DMS114 treated with DMSO at 0.1 percent for 48 hours (cell line): ENCODE results near the gene RBM6.
"Not testable (repeated sequence)": the region's sequence is repeated elsewhere in the genome, so short reads cannot be mapped to it uniquely, and the experiment has no call there.

ENCODE experiments used
- DNase-seq: peaks from one replicate; lab custom pipeline; 2025; ENCODE audit not compliant: unreplicated experiment; lab: John Stamatoyannopoulos, UW

The RBM6 gene

DNA sequence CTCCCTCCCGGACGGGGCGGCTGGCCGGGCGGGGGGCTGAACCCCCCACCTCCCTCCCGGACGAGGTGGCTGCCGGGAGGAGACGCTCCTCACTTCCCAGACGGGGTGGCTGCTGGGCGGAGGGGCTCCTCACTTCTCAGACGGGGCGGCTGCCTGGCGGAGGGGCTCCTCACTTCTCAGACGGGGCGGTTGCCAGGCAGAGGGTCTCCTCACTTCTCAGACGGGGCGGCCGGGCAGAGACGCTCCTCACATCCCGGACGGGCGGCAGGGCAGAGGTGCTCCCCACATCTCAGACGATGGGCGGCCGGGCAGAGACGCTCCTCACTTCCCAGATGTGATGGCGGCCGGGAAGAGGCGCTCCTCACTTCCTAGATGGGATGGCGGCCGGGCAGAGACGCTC, 145.0 kb downstream of the RBM6 start:
- DNase-seq = not testable (repeated sequence)

GRCh38 chr3:50088725-50089608, 149.0 kb downstream of the RBM6 start, which contains the start of gene RBM5:
TSS of gene RBM5 (plus strand) at chr3:50088919. CDS start at chr3:50090435, 1,516 bp downstream.
- DNase-seq = peak; percentile 89

DNA sequence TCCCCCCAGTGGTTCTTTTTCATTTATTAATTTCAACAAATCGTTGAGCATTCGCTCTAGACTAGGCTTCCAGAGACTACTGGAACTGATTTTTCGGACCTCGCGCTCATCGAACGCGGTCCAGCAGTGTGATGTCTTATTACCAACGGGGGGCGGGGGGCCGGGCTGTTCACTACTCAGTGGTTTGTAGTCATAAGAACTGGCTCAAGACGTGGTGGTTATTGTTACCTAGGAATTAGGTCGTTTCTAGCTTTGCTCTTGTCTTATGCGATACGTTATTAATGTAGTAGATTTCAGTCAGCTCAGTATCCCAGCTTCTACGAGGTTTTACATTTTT, 149.6 kb downstream of the RBM6 start:
- DNase-seq = no peak

- DNase-seq = no peak
Observed at GRCh38 chr3:50090984-50091383, 151.0 kb downstream of the RBM6 start.

GRCh38 chr3:50095352-50095998, 155.5 kb downstream of the RBM6 start:
- no peak for DNase-seq

- no peak for DNase-seq
Observed at GRCh38 chr3:50100386-50100785, 160.4 kb downstream of the RBM6 start.

- no peak for DNase-seq
Observed at GRCh38 chr3:50100956-50101845, 161.3 kb downstream of the RBM6 start.

DNA sequence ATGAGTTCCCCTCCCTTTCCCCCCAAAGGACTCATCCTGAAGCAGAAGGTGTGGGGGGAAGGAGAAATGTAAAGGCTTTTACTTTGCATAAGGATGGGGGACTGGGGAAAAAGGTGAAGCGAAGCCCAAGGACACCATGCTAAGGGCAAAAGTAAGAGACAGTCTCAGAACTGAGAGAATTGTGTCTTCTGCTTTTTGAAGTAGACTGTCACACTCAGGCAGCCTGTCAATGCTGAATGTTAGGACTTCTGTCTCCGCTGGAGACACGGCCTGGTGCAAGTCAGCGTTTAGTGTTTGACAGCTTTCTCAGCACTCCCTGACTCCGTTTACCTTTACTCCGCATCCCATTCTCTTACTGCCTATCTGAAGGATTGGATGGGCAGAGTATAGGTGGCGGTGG, 162.6 kb downstream of the RBM6 start:
- DNase-seq = no peak

DNA sequence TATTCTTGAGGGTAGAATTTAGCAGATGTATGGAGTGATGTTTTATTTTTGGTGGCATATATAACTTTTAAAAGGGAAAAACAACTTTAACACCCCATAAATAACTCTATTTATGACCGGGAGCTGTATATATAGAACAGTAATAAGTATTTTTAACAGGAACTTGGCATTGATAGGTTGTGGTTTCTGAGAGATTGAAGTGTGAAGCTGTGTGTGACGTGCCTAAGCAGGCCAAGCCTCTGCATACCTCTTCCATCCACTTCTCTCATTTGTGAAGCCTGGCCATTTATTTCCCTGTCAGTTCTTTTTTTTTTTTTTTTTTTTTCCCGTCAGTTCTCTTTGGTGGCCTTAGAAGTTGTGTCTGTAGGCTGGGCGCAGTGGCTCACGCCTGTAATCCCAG, 171.8 kb downstream of the RBM6 start:
- DNase-seq = no peak

GRCh38 chr3:50112462-50112861, 172.5 kb downstream of the RBM6 start:
- DNase-seq = no peak

DNA sequence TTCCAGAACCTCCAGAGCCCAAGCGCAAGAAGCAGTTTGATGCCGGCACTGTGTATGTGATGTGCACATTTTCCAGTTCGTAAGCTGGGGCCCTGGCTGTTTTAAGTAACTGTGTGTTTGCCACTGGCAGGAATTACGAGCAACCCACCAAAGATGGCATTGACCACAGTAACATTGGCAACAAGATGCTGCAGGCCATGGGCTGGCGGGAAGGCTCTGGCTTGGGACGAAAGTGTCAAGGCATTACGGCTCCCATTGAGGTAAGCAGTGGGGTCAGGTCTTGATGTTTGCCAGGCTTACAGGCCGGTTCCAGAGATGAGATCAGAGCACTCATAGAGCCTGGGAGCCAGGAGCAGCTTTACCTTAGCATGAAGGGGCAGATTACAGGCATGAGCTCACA, 177.2 kb downstream of the RBM6 start:
- no peak for DNase-seq

- DNase-seq = no peak
Observed at GRCh38 chr3:50118237-50118636, 178.3 kb downstream of the RBM6 start.

DNA sequence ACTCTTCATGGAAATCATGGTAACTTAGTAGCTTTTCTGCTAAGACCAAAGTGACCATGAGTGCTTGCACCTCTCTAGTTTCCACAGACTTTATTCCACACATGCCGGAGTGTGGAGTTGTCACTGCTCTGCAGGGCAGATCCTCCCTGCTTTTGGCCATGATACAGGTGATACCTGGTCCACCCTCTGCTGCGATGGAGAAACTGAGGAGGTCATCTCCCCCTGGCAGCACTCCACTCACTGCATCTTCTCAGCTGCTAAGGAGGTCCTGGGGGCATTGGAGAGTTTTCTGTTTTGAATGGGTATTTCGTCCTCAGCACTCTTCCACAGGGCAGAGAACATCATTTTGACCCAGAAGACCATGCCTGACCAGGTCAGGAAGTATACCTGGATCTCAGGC, 179.8 kb downstream of the RBM6 start:
- no peak for DNase-seq

- no peak for DNase-seq
Observed at GRCh38 chr3:50120364-50121071, 180.6 kb downstream of the RBM6 start.

- peak; percentile 60 for DNase-seq
Observed at GRCh38 chr3:50121072-50122032, 181.4 kb downstream of the RBM6 start.

DNA sequence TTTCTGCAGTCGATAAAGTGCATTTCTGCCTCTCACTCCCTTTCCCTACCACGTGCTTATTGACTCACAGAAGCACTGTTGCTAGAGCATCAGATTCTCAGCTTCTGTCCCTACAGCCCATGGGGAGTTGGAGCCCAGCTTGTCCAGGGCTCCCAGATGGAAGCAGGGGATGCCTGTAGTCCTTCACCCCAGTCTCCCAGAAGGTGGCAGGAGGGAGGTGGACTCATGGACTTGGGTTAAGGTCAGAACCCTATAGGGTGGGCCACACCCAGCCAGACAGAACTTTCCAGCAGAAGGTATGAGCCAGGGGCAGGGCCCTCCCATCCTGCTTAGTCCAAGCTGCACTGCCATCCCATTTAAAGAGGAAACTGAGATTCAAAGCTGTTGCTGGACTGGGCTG, 182.1 kb downstream of the RBM6 start:
- peak; percentile 13 for DNase-seq

DNA sequence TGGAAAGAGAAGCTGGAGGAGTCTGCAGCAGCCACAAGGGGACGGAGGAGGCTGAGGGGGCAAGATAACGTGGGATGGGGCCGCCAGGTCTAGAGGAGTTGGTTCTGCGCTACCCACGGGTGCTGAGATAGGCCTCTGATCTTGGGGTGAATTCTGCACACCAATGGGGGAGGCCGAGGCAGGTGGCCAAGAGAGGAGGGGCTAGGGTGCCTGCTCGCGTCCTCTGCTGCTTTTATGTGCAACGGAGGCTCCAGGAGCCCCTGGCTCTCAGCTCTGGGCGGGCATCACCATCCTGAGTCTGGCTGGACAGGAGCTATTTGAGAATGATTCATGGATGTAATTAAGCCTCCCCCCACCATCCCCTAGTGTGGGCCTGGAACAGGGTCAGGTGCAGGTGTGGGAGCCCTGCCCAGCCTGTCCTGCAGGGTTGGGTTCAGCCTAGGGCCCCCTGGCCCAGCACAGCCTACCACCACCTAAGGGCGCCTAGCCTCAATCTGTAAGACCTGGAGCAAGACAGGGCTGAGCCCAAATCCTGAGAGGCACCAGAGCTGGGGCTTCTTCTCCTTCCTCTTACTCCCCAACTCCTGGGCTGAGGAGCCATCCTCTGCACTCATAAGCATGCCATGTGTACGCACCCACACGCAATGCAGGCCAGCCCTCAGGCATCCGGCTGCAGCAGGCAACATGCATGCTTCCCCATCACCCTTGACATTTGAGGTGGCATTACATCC, 182.9 kb downstream of the RBM6 start:
- no peak for DNase-seq

DNA sequence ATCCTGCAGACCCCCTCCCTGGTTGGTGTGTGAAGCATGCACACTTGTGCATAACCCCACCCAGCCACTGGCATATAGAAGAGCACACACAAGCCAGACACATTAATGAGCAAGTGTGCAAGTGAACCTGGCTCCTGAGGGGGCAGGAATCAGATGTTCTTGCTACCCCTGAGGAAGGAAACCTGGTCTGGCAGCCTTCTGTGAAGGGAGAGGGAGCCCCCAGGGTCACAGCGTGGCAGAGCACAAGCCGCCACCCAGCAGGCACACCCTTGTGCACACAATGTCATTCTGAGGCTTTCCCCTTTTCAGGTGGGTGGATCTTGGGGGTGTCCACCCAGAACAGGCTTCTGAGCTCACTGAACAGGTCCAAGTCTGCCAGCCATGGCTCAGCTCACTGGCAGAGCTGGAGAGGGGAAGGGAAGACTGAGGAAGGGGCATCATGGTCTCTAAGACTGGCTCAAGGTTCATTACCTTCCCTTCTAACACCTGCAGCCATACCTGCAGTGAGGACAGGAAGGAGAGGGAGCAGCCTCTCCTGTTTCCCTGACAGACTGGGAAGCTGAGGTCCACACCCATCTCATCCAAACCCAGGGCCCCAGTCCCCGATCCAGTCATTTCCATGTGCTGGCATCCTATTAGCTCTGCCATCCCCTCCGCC, 183.6 kb downstream of the RBM6 start:
- DNase-seq = no peak
